H4 (cell line): Measurements from ENCODE around the gene SEC24D. TPM values are rescaled to one million over a fixed set of nuclear protein-coding genes. Genes with fewer than 3 reads are reported as not detected.
"Not testable (repeated sequence)": the region's sequence is repeated elsewhere in the genome, so short reads cannot be mapped to it uniquely, and the experiment has no call there.

ENCODE experiments used
- DNase-seq: peaks from one replicate; pipeline ENCODE4 v3.0.0-alpha.2; 2015; ENCODE audit warnings: low spot score
- total RNA-seq: library from RNA; depleted of rRNA; stranded (reverse); fragments of >200 nt; shearing (Covaris generic); gene quantifications from 2 replicates; pipeline ENCODE4 v1.2.3, GENCODE V29; 2014

SEC24D gene
- total RNA-seq, 1 experiment from 2014 or later = 62.8 TPM

DNA sequence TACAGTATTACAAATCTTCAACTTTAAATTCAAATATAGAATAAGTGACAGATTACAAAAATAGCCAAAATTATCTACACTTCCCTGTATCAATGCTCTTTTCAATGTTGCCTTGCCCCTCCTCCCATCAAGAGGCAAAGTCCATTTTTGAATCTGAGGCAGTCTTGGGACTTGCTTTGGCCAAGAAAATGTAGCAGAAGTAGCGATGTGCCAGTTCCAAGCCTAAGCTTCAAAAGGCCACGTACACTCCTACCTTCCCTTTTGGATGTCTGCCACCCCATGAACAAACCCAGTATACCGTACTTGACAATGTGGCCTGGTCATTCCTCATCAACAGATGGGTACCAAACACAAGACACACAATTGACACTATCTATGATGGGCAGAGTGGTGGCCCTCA, 24.1 kb downstream of the SEC24D start:
- DNase-seq = no peak

DNA sequence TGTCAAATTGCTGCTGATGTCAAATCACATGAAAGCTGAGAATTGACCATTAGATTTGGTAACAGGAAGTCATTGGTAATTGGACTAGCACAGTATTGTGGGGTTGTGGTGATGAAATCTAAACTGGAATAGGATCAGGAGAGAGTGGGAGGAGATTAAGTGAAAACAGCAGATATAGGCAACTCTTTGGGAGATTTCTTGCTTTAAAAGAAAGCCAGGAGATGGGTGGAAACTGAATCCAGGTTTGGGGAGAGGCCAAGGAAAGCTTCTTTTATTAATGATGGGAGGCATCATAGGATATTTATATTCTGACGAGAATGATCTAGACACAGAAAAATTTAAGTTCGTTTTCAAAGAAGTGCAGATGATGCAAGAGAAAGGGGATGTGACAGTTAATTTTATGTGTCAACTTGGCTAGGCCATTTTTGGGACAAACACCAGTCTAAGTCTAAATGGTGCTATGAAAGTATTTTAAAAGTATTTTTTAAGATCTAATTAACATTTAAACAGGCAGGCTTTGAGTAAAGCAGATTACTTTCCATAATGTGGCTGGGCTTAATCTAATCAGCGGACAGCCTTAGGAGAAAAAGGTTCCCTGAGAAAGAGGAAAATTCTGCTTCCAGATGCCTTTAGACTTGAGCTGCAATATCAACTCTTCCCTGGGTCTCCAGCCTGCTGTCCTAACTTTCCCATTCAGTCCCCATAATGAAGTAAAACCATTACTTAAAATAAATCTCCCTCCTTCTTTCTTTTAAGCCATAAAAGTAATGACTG, 24.7 kb downstream of the SEC24D start:
- DNase-seq = no peak

GRCh38 chr4:118807659-118808058, 28.3 kb downstream of the SEC24D start:
- no peak for DNase-seq

DNA sequence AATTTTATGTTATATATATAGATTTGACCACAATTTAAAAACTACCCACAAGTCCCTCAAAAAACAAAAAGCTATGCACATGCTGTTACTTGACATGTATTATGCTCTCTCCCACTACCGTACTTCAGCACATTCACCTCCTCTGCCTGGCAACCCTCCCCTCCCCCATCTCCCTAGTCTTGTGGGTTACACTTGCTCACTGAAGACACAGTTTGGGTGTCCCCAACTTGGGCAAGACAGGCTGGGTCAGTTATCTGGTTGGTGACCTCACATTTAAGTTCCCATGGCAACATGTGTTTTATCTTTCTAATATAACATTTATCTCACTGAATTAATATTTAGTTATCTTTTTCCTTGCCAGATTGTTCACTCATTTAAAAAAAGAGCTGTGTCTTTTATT, 32.7 kb downstream of the SEC24D start:
- DNase-seq = no peak

DNA sequence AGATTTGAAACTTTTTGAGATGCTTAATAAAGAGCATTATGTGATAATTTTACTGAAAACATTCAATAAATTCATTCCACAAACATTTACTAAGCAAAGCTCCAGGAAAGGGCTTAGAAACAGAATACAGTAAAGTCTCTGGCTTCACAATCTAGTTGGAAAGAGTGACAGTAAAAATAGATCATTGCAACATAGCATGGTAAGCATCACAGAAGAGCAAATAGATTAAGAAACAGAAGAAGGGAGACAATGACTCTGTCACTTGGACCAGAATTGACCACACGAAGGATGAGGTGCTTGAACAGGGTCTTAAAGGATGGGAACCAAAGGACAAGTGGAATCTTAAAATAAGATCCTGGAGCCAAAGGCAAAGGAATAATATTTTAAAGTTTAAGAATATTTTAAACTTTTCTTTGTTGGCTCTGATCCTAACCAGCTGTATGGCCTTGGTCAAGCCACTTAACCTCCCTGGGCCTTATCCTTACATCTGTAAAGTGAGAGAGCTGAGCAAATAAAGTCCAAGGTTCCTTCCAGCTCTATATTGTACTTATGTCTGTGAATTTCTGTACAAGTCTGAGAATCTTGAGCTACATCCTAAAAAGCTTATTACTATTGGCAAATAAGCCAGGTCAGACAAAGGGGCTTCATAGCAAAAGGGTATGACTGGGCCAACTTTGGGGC, 33.9 kb downstream of the SEC24D start:
- no peak for DNase-seq

DNA sequence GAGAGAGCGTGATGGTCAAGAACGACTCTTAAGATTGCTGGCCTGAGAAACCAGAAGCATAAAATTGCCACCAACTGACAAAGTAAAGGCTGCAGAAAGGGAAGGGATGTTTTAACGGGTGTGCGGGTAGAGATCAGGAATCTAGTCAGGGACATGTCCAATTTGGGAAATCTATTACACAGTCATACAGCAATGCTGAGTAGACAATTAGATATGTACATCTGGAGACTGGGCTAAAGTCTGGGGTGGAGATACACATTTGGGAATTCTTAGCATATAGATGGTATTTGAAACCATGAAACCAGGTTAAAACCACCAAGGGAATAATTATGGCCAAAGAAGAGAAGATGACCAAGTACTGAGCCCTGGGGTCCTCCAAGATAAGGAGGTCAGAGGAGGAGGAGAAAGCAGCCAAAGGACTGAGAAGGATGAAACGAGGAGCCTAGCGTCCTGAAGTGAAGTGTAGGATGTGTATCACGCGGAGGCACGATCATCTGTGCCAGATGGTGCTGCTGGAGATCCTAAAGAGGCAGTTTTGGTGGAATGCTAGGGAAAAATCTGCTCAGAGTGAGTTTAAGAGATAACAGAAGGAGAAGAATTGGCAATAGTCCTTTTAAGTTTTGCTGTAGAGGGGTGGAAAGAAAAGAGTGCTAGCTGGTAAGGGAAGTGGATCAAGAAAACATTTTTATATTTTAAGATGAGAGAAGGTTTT, 36.5 kb downstream of the SEC24D start:
- DNase-seq = no peak

- no peak for DNase-seq
Measured at GRCh38 chr4:118798658-118799057, 37.3 kb downstream of the SEC24D start.

- DNase-seq = no peak
Measured at GRCh38 chr4:118797558-118798142, 38.3 kb downstream of the SEC24D start.

DNA sequence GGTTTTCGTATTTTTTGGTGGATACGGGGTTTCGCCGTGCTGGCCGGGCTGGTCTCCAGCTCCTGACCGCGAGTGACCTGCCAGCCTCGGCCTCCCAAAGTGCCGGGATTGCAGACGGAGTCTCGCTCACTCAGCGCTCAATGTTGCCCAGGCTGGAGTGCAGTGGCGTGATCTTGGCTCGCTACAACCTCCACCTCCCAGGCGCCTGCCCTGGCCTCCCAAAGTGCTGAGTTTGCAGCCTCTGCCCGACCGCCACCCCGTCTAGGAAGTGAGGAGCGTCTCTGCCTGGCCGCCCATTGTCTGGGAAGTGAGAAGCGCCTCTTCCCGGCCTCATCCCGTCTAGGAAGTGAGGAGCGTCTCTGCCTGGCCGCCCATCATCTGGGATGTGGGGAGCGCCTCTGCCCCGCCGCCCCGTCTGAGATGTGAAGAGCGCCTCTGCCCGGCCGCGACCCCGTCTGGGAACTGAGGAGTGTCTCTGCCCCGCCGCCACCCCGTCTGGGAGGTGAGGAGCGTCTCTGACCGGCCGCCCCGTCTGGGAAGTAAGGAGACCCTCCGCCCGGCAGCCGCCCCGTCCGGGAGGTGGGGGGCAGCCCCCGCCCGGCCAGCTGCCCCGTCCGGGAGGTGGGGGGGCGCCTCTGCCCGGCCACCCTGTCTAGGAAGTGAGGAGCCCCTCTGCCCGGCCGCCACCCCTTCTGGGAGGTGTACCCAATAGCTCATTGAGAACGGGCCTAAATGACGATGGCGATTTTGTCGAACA, 44.1 kb downstream of the SEC24D start:
- DNase-seq = not testable (repeated sequence)

- DNase-seq = no peak
Measured at GRCh38 chr4:118790544-118790943, 45.4 kb downstream of the SEC24D start.

GRCh38 chr4:118788911-118789310, 47.0 kb downstream of the SEC24D start:
- DNase-seq = no peak

- DNase-seq = no peak
Measured at GRCh38 chr4:118787844-118788380, 48.0 kb downstream of the SEC24D start.

GRCh38 chr4:118784776-118785175, 51.1 kb downstream of the SEC24D start:
- DNase-seq = no peak

GRCh38 chr4:118783887-118784286, 52.0 kb downstream of the SEC24D start:
- no peak for DNase-seq

GRCh38 chr4:118782886-118783285, 53.0 kb downstream of the SEC24D start:
- not testable (repeated sequence) for DNase-seq

DNA sequence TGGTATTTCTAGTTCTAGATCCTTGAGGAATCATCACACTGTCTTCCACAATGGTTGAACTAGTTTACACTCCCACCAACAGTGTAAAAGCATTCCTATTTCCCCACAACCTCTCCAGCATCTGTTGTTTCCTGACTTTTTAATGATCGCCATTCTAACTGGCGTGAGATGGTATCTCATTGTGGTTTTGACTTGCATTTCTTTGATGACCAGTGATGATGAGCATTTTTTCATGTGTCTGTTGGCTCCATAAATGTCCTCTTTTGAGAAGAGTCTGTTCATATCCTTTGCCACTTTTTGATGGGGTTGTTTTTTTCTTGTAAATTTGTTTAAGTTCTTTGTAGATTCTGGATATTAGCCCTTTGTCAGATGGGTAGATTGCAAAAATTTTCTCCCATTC, 58.3 kb downstream of the SEC24D start:
- not testable (repeated sequence) for DNase-seq

DNA sequence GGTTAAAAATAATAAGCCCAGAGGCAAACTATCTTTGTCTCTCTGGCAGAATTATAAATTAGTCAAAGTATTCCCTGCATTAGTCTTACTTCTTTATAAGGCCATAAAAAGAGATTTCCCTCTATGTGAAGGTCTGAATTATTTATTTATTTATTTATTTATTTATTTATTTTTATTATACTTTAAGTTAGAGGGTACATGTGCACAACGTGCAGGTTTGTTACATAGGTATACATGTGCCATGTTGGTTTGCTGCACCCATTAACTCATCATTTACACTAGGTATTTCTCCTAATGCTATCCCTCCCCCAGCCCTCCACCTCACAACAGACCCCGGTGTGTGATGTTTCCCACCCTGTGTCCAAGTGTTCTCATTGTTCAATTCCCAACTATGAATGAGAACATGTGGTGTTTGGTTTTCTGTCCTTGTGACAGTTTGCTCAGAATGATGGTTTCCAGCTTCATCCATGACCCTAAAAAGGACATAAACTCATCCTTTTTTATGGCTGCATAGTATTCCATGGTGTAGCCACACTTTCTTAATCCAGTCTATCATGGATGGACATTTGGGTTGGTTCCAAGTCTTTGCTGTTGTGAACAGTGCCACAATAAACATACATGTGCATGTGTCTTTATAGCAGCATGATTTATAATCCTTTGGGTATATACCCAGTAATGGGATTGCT, 58.8 kb downstream of the SEC24D start:
- DNase-seq = not testable (repeated sequence)

DNA sequence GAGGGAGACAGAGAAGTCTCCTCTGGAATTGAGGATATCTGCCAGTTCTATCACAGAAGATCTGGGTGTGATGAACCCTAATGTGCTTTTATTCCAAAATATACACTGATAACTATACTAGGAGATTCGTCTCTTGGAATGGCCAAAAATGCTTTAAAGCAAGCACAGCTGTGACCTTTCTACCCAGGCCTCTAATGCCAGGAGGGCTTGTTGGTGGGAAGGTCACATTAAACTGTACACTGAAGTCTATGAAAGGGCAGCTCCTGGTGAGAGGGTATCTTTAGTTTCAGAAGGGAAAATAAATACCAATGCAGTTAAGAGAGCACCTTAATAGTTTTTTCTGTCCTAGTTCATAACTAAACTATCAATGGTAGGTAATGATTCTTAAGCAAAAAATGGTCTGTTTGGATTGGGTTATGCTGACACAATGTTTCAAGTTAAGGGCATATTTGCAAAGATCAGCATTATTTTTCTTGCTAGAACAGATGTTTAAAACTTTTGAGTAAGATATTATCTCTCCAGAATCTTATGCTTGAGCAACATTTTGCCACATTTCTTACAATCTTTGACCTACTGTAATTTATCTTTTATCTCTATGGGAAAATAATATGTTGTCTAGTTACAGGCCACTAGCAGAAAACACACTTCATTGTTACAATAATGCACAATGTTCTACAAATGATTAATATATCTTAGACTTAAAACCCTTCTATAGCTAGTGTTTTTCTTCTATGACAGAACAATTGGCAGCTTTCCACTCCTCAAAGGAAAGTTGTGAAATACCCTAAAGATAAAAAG, 59.6 kb downstream of the SEC24D start:
- no peak for DNase-seq

DNA sequence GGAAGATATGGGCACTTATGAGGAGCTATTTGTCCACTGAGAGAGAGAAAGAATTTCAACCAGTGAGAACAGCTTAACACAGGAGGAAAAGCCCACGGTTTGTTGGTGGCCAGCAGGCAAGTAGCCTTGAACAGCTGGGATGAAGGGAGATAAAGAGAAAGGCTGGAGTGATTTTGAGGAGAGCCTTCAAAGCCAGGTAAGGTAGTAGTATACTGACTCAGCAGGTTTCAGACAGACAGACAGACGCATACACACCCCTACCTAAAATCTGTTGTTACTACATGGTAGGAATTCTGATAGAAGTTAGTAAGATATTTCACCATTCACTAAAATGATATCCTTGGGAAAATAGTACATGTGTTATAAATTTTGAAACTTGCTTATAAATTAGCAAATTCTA, 60.5 kb downstream of the SEC24D start:
- no peak for DNase-seq

GRCh38 chr4:118774989-118775388, 60.9 kb downstream of the SEC24D start:
- DNase-seq = peak; percentile 37
